ENCODE data around the gene ARID1B. TPM values are rescaled to one million over a fixed set of nuclear protein-coding genes. Genes with fewer than 3 reads are reported as not detected.
"Not testable (repeated sequence)": the region's sequence is repeated elsewhere in the genome, so short reads cannot be mapped to it uniquely, and the experiment has no call there.

ARID1B gene
- total and polyA plus RNA-seq, 2 of the 4 experiments (the other 2 are of a cell fraction): 14.5 to 20.1 TPM

- H3K56ac ChIP-seq (ENCODE audit: extremely low read depth, insufficient read depth, low read length); H3K27ac ChIP-seq (ENCODE audit: insufficient read depth, low read length); H3K23ac ChIP-seq (ENCODE audit: low read depth, low read length); H2AK9ac ChIP-seq (replicated peaks; ENCODE audit: low read depth, low read length, poor library complexity); H2BK15ac ChIP-seq (ENCODE audit: low read depth, low read length); H3K4ac ChIP-seq (ENCODE audit: low read depth, low read length); in situ Hi-C loops (cut with MboI; ENCODE audit: low sequenced_read_pairs); dilution Hi-C loops (cut with HindIII; ENCODE audit: low sequenced_read_pairs, unreplicated experiment); H3K14ac ChIP-seq (replicated peaks; ENCODE audit: low read depth, low read length); H3K9me3 ChIP-seq (ENCODE audit: control insufficient read depth, insufficient read depth, low read length); H4K5ac ChIP-seq (ENCODE audit: low read depth, low read length); H3K4me3 ChIP-seq (ENCODE audit: insufficient read depth, low read depth, low read length); ATAC-seq (ENCODE audit: low read depth); H2BK120ac ChIP-seq (ENCODE audit: low read depth, low read length); POLR2A ChIA-PET (ENCODE audit: unreplicated experiment); H2AFZ ChIP-seq (replicated peaks; ENCODE audit: low read length, poor library complexity); DNase-seq; H4K8ac ChIP-seq (ENCODE audit: low read depth in 2 of 2, low read length in 2 of 2); H3K18ac ChIP-seq (ENCODE audit: low read depth, low read length); H3K9ac ChIP-seq (ENCODE audit: low read depth, low read length); H2BK5ac ChIP-seq (ENCODE audit: low read depth, low read length, poor library complexity, severe bottlenecking); H4K91ac ChIP-seq (ENCODE audit: insufficient read depth, low read depth, low read length); H3K36me3 ChIP-seq (ENCODE audit: control insufficient read depth, insufficient read depth, low read length); H2AK5ac ChIP-seq (ENCODE audit: low read depth, low read length); H3K4me1 ChIP-seq (ENCODE audit: control insufficient read depth, insufficient read depth, low read length); H3K4me2 ChIP-seq (ENCODE audit: low read depth, low read length); BruUV-seq (replicated peaks); H3K27me3 ChIP-seq (ENCODE audit: control insufficient read depth, insufficient read depth, low read length); H2BK20ac ChIP-seq (ENCODE audit: low read depth, low read length): not testable (repeated sequence)
- 100% methylated on average over 2 of the region's 6 CpGs; no CpG with 5 or more reads in 1 of the 2 experiments for WGBS, 2 experiments (ENCODE audit: extremely low coverage in 2 of 2, insufficient read length in 1 of 2)
- H3K79me1 ChIP-seq (ENCODE audit: low read depth in 1 of 2, low read length in 2 of 2): peaks cover 25 to 68% of the 10 kb centered on the region in 2 experiments
- CTCF ChIA-PET: interaction anchor here (0.5 kb wide), 1 partner anchor 79 kb away, joined by 3 read pairs; no protein-coding TSS in a partner anchor
- H4K20me1 ChIP-seq (ENCODE audit: insufficient read depth, low read length): peaks cover 24% of the 10 kb centered on the region; the same call in 1 of the 2 replicates
- peaks cover 12% of the 10 kb centered on the region for H3K9me1 ChIP-seq (ENCODE audit: insufficient read depth, low read length)
- intact Hi-C loops (cut with micrococcal nuclease): loop anchor here (10.0 kb wide), 1 partner anchor 381 kb away; no protein-coding TSS in a partner anchor
These were observed 168.6 kb downstream of the ARID1B start for GRCh38 chr6:156945789-156946172.

Data from IMR-90 (cell line).